ENCODE data around the gene CAMK1D. TPM values are rescaled to one million over a fixed set of nuclear protein-coding genes. Genes with fewer than 3 reads are reported as not detected.

Gene CAMK1D
- total RNA-seq, 1 experiment from 2014 or later = 0.52 TPM

DNA sequence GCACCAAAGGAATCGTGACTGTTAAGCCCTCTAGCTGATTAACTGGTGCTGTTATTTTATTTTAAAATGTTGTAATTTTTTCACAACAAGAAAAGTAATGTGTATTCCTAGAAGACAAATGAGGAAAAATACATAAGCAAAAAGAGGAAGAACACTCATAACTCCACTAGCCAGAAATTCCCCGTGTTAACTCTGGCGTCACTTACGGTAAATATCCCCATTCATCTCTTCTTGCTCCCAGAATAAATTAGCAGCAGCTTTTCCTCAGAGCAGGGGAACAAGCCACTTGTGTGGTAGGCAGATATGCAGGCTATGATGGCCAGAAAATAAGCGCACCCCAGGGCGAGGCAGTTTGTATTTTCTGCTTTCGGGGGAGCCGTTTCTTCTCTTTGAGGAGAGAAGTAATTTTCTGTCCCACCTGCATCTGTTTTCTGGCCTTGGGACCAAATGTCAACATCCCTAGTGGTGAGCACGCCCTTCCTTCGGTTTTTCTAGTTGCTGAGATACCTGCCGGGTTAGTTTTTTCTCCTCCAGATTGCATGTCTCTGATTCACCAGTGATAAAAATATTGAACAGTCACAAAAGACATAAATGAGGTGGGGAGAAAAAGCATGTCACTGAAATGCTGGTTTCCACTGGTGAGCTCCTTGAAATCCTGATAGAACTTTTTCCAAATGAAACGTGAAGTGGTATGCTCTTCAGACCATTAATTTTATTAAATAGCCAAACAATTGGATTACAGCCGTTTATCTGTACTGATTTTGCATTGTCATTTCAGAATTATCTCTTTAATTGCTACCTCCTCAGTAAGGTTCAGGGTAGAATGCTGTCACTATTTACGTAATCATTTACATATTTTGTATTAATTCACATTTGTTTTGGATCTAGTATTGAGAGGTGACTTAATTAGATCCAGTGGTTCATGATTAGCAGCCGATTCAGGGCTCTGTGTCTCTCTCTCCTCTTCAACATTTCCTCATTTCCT, 268.1 kb downstream of the CAMK1D start:
- no peak for DNase-seq (ENCODE audit: low read depth)

DNA sequence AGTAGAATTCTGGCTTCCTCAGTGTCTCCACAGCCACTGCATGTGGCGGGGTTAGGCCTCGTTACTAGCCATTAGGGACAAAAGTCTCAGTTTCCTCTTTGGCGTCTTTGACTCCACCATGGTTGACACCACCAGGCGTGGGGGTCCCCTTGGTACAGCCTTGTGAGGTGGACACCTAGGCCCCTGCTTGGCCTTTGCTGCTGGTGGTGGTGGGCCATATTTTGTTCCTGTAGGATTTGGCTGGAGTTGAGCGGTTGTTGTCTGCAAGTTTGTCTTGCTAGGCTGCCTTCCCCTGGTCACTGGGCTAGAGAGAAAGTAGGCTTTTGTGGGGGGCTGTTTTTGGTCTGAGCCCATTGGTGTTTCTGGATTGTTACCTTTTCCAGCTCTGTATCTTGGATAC, 272.7 kb downstream of the CAMK1D start:
- DNase-seq (ENCODE audit: low read depth) = no peak

DNA sequence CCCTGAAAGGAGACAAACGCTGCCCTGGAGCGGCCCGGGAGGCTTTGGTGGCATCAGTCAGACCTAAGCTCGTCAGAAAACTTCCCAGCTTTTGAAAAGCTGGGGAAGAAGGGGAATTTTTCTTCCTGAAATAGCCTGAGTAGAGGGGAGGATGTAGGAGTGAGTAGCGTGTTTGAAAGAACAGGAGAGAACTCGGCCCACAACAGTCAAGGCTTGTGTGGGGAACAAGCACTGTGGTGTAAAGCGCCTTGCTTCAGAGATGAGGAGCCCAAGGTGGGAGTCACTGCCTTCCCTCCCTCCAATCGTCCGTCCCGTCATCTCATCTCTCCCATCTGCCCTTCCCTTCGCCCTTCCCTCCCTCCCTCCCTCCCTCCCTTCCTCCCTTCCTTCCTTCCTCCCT, 273.3 kb downstream of the CAMK1D start:
- no peak for DNase-seq (ENCODE audit: low read depth)

DNA sequence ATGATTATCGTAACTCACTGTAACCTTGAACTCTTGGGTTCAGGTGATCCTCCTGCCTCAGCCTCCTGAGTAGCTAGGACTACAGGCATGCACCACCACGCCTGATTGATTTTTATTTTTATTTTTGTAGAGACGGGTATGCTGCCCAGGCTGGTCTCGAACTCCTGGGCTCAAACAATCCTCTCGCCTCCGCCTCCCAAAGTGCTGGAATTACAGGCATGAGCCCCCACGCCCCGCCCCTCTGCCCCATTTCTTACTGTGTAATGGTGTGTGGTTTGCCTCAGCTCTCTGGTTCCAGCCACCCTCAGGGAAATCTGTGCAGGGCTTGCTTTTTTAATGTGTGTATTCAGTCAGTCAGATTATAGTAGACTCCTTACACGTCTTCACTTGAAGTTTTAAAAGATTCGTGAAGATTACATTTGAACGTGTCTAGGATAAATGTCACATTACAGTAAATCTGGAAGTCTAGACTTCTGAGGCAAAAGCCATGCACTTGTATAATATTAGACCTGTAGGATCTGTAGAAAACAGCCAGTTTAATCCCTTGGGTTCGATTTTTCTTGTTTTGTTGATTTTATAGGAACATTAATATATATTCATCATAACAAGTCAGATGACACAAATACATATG, 276.2 kb downstream of the CAMK1D start:
- DNase-seq (ENCODE audit: low read depth) = no peak

GRCh38 chr10:12628153-12628552, 278.8 kb downstream of the CAMK1D start:
- no peak for DNase-seq (ENCODE audit: low read depth)

- no peak for DNase-seq (ENCODE audit: low read depth)
Observed at GRCh38 chr10:12628964-12629766, 279.8 kb downstream of the CAMK1D start.

- DNase-seq (ENCODE audit: low read depth) = no peak
Observed at GRCh38 chr10:12629767-12630165, 280.4 kb downstream of the CAMK1D start.

- DNase-seq (ENCODE audit: low read depth) = peak; percentile 21
Observed at GRCh38 chr10:12631216-12631615, 281.9 kb downstream of the CAMK1D start.

- no peak for DNase-seq (ENCODE audit: low read depth)
Observed at GRCh38 chr10:12631787-12632562, 282.6 kb downstream of the CAMK1D start.

- no peak for DNase-seq (ENCODE audit: low read depth)
Observed at GRCh38 chr10:12633776-12634620, 284.7 kb downstream of the CAMK1D start.

DNA sequence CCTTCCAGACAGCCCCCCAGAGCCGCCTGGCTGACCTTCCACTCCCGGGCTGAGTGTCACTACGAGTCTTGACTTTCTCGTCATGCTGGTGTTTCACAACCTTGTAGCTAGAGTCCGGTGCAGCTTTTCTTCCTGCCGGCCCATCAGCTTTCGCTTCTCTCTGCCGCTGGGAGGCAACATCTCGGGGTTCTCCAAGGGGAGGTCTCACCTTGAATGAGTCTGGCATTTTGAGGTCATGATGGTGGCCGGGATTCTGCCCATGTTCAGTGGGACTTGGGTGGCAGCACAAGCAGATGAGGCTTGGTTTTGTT, 285.2 kb downstream of the CAMK1D start:
- DNase-seq (ENCODE audit: low read depth) = no peak

DNA sequence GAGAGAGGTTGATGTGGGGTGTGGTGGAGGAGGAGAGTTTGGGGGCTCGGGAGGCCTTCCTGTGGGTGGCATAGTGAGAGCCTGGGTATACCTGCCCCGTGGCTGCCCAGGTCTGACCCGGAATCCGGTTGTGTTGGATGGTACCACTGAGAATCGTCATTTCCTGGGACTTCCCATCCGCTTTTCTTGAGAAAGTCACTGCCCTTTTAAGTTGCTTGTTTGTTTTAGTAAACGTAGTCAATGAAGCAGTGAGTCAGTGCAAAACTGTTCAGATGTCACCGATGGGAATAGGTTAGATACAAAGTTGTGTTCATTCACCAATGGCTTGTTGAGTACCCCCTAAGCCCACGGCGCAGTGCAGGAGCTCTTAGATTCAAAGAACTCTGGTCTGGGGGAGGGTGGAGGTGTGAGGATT, 285.8 kb downstream of the CAMK1D start:
- DNase-seq (ENCODE audit: low read depth) = no peak

DNA sequence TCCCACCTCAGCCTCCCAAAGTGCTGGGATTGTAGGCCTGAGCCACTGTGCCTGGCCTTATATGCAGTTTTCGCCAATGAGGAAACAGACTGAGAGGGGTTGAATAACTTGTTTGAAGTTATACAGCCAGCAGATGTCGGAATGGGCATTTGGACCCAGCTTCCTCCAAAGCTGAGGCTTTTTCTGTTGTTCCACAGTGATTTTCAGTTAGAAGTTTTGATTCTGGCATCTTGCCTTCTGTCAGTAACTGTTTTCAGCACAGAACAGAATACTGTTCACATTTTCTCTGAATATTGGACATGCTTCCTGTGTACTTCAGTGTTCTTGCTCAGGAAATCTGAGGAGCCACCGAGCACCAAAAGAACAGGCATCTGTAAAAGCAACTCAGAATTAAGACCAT, 287.2 kb downstream of the CAMK1D start:
- no peak for DNase-seq (ENCODE audit: low read depth)

DNA sequence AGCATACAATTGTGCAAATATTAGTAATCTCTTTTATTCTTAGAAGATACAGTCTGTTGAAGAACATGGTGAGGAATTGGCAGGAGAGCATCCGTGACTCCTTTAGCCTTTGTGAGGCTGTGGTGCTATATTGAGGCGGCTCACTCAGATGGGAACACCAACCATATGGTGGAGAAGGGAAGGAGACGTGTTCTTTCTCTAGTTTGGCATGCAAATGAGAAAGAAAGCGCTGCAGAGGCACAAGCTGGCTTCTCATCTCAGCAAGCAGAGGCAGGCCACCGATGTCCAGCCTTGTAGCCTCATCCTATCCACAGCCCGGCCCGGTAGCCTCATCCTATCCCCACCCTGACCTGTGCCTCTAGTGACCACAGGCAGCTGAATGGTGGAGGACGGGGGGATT, 288.3 kb downstream of the CAMK1D start:
- DNase-seq (ENCODE audit: low read depth) = no peak

- DNase-seq (ENCODE audit: low read depth) = peak; percentile 6
Observed at GRCh38 chr10:12638103-12638502, 288.8 kb downstream of the CAMK1D start.

GRCh38 chr10:12638781-12639180, 289.4 kb downstream of the CAMK1D start:
- DNase-seq (ENCODE audit: low read depth) = no peak

DNA sequence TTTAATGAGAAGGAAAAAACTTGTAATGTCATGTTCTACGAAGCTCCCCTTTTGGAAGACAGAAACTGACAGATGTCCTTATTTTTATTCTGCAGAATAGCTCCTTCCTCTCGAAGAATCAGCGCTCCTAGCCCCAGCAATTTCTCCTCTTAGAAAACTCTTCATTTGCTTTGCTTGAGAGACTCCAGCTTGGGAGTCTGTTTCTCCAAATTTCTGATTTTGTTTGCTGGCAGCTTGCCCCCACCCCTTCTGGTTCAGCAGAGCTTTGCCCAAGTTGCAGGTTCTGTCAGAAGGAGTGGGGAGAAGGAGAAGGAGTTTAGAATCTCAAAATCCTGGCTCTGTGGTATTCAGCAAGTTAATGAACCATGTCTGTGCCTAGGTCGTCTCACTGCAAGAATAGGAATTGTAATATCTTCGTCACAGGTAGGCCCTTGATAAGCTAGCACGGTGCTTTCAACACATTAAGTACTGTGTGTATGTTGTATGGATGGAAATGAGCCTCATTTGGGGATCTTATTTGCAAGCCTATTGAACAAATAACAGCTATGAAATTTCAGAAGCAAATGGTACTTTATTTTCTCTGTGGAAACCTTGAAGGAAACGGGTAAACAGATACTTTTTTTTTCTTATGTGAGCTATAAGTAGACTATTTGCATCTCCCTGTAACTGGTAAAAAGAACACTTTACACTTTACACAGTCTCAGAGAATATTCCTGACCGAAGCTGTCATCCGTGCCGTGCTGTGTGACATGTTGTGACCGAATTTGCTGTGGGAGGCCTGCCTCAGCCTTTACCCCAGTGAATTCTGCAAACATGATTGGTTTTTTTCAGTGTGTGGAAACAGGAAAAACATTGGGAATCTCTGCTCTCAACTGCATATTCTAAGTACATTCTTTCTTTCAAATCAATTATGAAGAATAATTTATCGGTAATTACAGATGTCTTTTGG, 290.9 kb downstream of the CAMK1D start:
- DNase-seq (ENCODE audit: low read depth) = no peak

DNA sequence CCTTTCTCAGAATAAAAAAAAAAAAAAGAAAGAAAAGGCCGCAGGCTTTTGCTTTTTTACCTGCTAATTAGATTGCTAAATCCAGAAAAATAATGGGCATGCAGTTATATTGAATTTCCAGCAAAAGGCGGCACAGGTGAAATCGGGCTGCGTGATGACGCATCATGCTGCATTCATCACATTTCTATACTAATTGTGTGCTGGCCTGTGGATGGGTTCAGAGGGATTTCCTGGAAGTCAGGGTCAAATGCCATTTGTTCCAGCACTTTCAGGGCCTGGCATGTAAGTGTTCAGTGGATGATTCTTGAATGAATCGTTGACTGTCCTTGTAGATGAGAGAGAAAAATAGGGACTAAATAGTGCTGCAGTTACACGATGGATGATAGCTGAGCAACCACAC, 292.7 kb downstream of the CAMK1D start:
- no peak for DNase-seq (ENCODE audit: low read depth)

DNA sequence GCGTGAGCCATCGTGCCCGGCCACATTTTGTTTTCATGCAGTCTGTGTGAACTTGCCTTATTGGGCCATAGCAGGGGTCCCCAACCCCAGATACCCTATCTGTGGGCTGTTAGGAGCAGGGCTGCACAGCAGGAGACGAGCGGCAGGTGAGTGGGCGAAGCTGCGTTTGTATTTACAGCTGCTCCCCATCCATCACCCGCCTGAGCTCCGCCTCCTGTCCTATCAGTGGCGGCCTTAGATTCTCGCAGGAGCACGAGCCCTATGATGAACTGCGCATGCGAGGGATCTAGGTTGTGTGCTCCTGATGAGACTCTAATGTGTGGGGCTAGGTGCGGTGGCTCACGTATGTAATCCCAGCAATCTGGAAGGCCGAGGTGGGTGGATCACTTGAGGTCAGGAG, 293.9 kb downstream of the CAMK1D start:
- DNase-seq (ENCODE audit: low read depth) = no peak
